OCI-LY7 (cell line): ENCODE data around the gene KIAA1549. TPM values are rescaled to one million over a fixed set of nuclear protein-coding genes. Genes with fewer than 3 reads are reported as not detected.

ENCODE experiments used
- BruUV-seq: library from RNA; stranded (reverse); fragments of 400-500 nt; replicated peaks from 2 replicates; lab custom pipeline; 2021; lab: Mats Ljungman, UMichigan
- CTCF ChIA-PET: fragments of 300-600 bp; sonication (Branson Sonifier 250); formaldehyde crosslinking; loops from one replicate; lab custom pipeline; 2022; ENCODE audit warnings: antibody characterized with exemption; ENCODE audit not compliant: unreplicated experiment; lab: Charles Lee
- POLR2A ChIA-PET: fragments of 300-600 bp; sonication (Branson Sonifier 250); formaldehyde crosslinking; loops from one replicate; lab custom pipeline; 2022; ENCODE audit warnings: antibody characterized with exemption; lab: Charles Lee
- DNase-seq: peaks from one replicate; pipeline ENCODE4 v3.0.0-alpha.2; 2015; ENCODE audit warnings: low spot score
- H2AFZ ChIP-seq: fragments of 200-600 bp; sonication (generic), shearing (Covaris generic); 2 replicates; pipeline ENCODE4 v1.6.1; 2014; ENCODE audit warnings: mild to moderate bottlenecking, antibody characterized with exemption, low read length, moderate library complexity
- H3K27ac ChIP-seq: fragments of 200-600 bp; sonication (generic); 2 replicates; pipeline ENCODE4 v1.5.1; 2014; ENCODE audit warnings: mixed run types, low read depth, mild to moderate bottlenecking, moderate library complexity, low read length, inconsistent platforms; ENCODE audit not compliant: poor library complexity, severe bottlenecking
- H3K36me3 ChIP-seq: fragments of 200-600 bp; sonication (generic); 2 replicates; pipeline ENCODE4 v1.6.1; 2014; ENCODE audit warnings: mild to moderate bottlenecking, antibody characterized with exemption, low read length, moderate library complexity, mixed read lengths; ENCODE audit not compliant: insufficient read depth
- H3K4me1 ChIP-seq: fragments of 200-600 bp; sonication (generic); 2 replicates; pipeline ENCODE4 v1.5.1; 2014; ENCODE audit warnings: mild to moderate bottlenecking, low read length; ENCODE audit not compliant: insufficient read depth, poor library complexity, severe bottlenecking
- H3K4me2 ChIP-seq: fragments of 200-600 bp; sonication (generic); 2 replicates; pipeline ENCODE4 v1.6.1; 2014; ENCODE audit warnings: mild to moderate bottlenecking, low read length
- H3K4me3 ChIP-seq: fragments of 200-600 bp; sonication (generic); 2 replicates; pipeline ENCODE4 v1.5.1; 2014; ENCODE audit warnings: mild to moderate bottlenecking, low read depth, low read length; ENCODE audit not compliant: poor library complexity, severe bottlenecking
- H3K79me2 ChIP-seq: fragments of 200-600 bp; sonication (generic); 2 replicates; pipeline ENCODE4 v1.6.1; 2016; ENCODE audit warnings: low read depth, mild to moderate bottlenecking, low read length, moderate library complexity, mixed read lengths; ENCODE audit not compliant: insufficient read depth
- H3K9me2 ChIP-seq: fragments of 200-600 bp; sonication (generic); 2 replicates; pipeline ENCODE4 v1.6.1; 2016; ENCODE audit warnings: mild to moderate bottlenecking, low read length, mixed read lengths; ENCODE audit not compliant: insufficient read depth
- H3K9me3 ChIP-seq: fragments of 200-600 bp; sonication (generic); 2 replicates; pipeline ENCODE4 v1.6.1; 2014; ENCODE audit warnings: mild to moderate bottlenecking, mixed run types, low read length, mixed read lengths
- H4K20me1 ChIP-seq: fragments of 200-600 bp; sonication (generic); 2 replicates; pipeline ENCODE4 v1.6.1; 2014; ENCODE audit warnings: mild to moderate bottlenecking, antibody characterized with exemption, low read length, moderate library complexity, mixed read lengths; ENCODE audit not compliant: insufficient read depth
- EZH2phosphoT487 ChIP-seq: fragments of 200-600 bp; sonication (generic); IDR thresholded peaks from 2 replicates; pipeline ENCODE4 v1.6.1; 2018; ENCODE audit warnings: low read depth, borderline replicate concordance, mild to moderate bottlenecking, mixed run types, antibody characterized with exemption, low read length, moderate library complexity, mixed read lengths
- intact Hi-C: fragments of 100-400 bp; cut with micrococcal nuclease; formaldehyde crosslinking; loops from one replicate; pipeline ENCODE4 v1.10.0; 2022; ENCODE audit not compliant: unreplicated experiment
- total RNA-seq, 2 experiments: library from RNA; depleted of rRNA in 1 of 2; stranded (reverse); fragments of >200 nt in 1 of 2; shearing (Covaris generic) in 1 of 2; gene quantifications; 2 replicates each; pipeline ENCODE4 v1.2.3, GENCODE V29; 2014 to 2022
- TF ChIP-seq, protein P1 (sequence below): fragments of 200-600 bp; sonication (generic); conservative IDR thresholded peaks from 2 replicates; pipeline ENCODE4 v1.5.1; 2014; ENCODE audit warnings: mild to moderate bottlenecking, antibody characterized with exemption, low read length, moderate library complexity, mixed read lengths

KIAA1549 gene
- total RNA-seq, 2 experiments from 2014 or later = 0.03 to 3.0 TPM

DNA sequence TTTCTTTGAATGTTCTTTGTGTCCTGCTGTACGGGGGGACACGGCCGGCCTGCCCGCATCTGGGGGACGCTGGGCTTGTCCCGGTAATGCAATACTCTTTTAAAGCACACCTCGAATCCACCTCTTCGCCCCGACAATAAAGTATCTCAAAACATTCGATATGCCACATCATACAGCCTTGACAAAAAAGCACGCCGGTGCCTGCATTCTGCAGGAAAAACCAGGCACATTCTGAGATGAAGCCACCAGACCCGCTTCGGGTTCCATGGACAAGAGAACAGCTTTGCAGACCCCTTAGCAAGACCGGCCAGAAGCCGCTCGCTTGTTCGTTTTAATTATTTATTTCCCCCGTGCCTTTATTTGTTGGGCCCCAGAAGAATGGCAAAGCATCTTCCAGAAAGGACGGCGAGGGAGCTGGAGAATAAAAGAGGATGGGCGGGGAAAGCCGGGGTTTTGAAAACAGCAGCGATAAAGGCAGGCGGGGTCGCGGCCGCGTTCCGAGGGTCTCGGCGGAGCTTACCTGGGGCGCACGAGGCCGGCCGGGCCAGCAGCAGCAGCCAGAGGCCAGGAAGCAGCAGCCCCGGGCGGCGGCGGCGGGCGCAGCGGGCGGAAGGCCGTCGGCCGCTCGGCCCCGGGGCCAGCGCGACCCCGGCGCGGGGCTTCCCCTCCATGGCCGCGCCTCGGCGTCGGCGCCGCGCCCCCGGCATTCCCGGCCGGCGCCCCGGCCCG, 462 bp downstream of the KIAA1549 start:
- POLR2A ChIA-PET = interaction anchor here (1.3 kb wide), 1 partner anchor 130 kb away, joined by 3 read pairs; no protein-coding TSS in a partner anchor
- TF ChIP-seq, protein P1, sequence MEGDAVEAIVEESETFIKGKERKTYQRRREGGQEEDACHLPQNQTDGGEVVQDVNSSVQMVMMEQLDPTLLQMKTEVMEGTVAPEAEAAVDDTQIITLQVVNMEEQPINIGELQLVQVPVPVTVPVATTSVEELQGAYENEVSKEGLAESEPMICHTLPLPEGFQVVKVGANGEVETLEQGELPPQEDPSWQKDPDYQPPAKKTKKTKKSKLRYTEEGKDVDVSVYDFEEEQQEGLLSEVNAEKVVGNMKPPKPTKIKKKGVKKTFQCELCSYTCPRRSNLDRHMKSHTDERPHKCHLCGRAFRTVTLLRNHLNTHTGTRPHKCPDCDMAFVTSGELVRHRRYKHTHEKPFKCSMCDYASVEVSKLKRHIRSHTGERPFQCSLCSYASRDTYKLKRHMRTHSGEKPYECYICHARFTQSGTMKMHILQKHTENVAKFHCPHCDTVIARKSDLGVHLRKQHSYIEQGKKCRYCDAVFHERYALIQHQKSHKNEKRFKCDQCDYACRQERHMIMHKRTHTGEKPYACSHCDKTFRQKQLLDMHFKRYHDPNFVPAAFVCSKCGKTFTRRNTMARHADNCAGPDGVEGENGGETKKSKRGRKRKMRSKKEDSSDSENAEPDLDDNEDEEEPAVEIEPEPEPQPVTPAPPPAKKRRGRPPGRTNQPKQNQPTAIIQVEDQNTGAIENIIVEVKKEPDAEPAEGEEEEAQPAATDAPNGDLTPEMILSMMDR = no peak
- TF ChIP-seq EZH2phosphoT487 = peak; percentile 97

DNA sequence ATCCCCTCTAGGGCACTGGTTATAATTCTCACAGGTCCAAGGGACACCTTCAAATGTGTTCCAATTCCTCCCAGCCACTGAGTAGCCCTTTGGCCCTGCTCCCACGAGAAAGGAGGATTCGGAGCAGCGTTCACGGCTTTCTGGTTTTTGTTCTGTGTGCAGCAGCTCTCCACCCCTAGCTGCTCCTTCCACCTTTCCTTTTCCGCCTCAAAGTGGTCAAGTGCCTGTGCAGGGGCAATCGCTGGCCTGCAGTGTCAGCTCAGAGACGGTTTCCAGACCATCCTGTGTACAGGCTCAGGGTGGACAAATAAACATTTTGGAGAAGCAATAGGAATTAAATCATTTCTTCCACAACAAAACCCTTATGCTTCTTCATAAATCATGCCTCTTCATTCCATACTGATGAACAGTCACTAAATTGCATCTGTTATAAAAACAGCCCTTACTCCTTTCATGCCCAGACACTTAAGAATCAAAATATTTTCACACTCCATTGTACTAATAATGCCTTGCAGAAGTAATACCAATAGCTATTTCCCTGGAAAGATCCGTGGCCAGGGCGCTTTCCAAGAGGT, 1.1 kb downstream of the KIAA1549 start:
- ChIA-PET CTCF (no interaction called here), POLR2A (interaction anchor here (1.3 kb wide), 1 partner anchor 131 kb away, joined by 3 read pairs; no protein-coding TSS in a partner anchor)
- H3K79me2 ChIP-seq = no peaks in the 10 kb centered on the region
- no peaks in the 10 kb centered on the region for H3K9me3 ChIP-seq
- H3K4me2 ChIP-seq = no peak overlapping the region
- H3K36me3 ChIP-seq = no peaks in the 10 kb centered on the region
- no peak overlapping the region for H3K4me3 ChIP-seq
- TF ChIP-seq, protein P1 = no peak
- no peak for TF ChIP-seq EZH2phosphoT487
- H3K9me2 ChIP-seq = no peaks in the 10 kb centered on the region
- no peaks in the 10 kb centered on the region for H4K20me1 ChIP-seq
- intact Hi-C loops = no loop called here
- DNase-seq = no peak
- H2AFZ ChIP-seq = no peak overlapping the region
- TSS peak; percentile 50 for BruUV-seq
- H3K4me1 ChIP-seq = no peaks in the 10 kb centered on the region
- no peak overlapping the region for H3K27ac ChIP-seq

More for the DNA sequence above, 462 bp downstream of the KIAA1549 start:
- Histone ChIP-seq H3K9me2 (no peaks in the 10 kb centered on the region), H3K27ac (no peak overlapping the region), H4K20me1 (no peaks in the 10 kb centered on the region), H3K36me3 (no peaks in the 10 kb centered on the region), H3K4me1 (no peaks in the 10 kb centered on the region), H3K4me3 (no peak overlapping the region), H2AFZ (no peak overlapping the region), H3K9me3 (no peaks in the 10 kb centered on the region), H3K4me2 (peak overlapping the region; percentile 50; the same call in 1 of the 2 replicates), H3K79me2 (no peaks in the 10 kb centered on the region)
- intact Hi-C loops = no loop called here
- no TSS peak for BruUV-seq
- DNase-seq = no peak
- CTCF ChIA-PET = no interaction called here
